Progenitor cell of endocrine pancreas (in vitro differentiated cells): Measurements from ENCODE around the gene PRR14. TPM values are rescaled to one million over a fixed set of nuclear protein-coding genes. Genes with fewer than 3 reads are reported as not detected.
"Not testable (repeated sequence)": the region's sequence is repeated elsewhere in the genome, so short reads cannot be mapped to it uniquely, and the experiment has no call there.

Source experiments
- DNase-seq: peaks from one replicate; pipeline ENCODE4 v3.0.0; 2021; ENCODE audit warnings: low spot score; ENCODE audit not compliant: unreplicated experiment
- H3K27ac Mint-ChIP-seq: 2 replicates; pipeline ENCODE4 v1.8.0; 2021; ENCODE audit warnings: mild to moderate bottlenecking, moderate library complexity, mixed read lengths
- H3K27me3 Mint-ChIP-seq: 2 replicates; pipeline ENCODE4 v1.8.0; 2021; ENCODE audit warnings: mixed read lengths
- H3K36me3 Mint-ChIP-seq: 2 replicates; pipeline ENCODE4 v1.8.0; 2022; ENCODE audit warnings: mixed read lengths; ENCODE audit not compliant: insufficient read depth
- H3K4me1 Mint-ChIP-seq: 2 replicates; pipeline ENCODE4 v1.8.0; 2021; ENCODE audit warnings: low read depth, mixed read lengths
- H3K4me3 Mint-ChIP-seq: 2 replicates; pipeline ENCODE4 v1.8.0; 2021; ENCODE audit warnings: low read depth, mild to moderate bottlenecking, moderate library complexity, mixed read lengths
- H3K9me3 Mint-ChIP-seq: 2 replicates; pipeline ENCODE4 v1.8.0; 2021; ENCODE audit warnings: low read depth, mixed read lengths
- CTCF ChIP-seq: fragments of 200-600 bp; sonication (generic); IDR thresholded peaks from one replicate; pipeline ENCODE4 v1.5.0; 2021; ENCODE audit warnings: antibody characterized with exemption, mild to moderate bottlenecking; ENCODE audit not compliant: unreplicated experiment
- total RNA-seq: library from RNA; stranded (reverse); gene quantifications from 2 replicates; pipeline ENCODE4 v1.2.1, GENCODE V29; 2021

The PRR14 gene
- total RNA-seq, 1 donor from 2014 or later: 58.7 TPM

GRCh38 chr16:30633526-30633925 is 17.2 kb upstream of the PRR14 start:
- Mint-ChIP-seq H3K36me3 (no peaks in the 10 kb centered on the region), H3K9me3 (no peaks in the 10 kb centered on the region), H3K4me3 (peak overlapping the region; percentile 87), H3K27ac (peak overlapping the region; percentile 95), H3K4me1 (peaks cover 10% of the 10 kb centered on the region), H3K27me3 (no peaks in the 10 kb centered on the region)
- TF ChIP-seq CTCF: no peak
- no peak for DNase-seq

GRCh38 chr16:30636599-30636998 is 14.2 kb upstream of the PRR14 start:
- peaks cover 4% of the 10 kb centered on the region for H3K27me3 Mint-ChIP-seq

GRCh38 chr16:30637139-30637538 is 13.6 kb upstream of the PRR14 start:
- H3K27me3 Mint-ChIP-seq, H3K9me3 Mint-ChIP-seq, H3K27ac Mint-ChIP-seq, H3K4me3 Mint-ChIP-seq, H3K4me1 Mint-ChIP-seq, DNase-seq, H3K36me3 Mint-ChIP-seq: not testable (repeated sequence)

More at GRCh38 chr16:30636599-30636998, 14.2 kb upstream of the PRR14 start:
- no peak for TF ChIP-seq CTCF
- Mint-ChIP-seq H3K4me3 (no peak overlapping the region), H3K4me1 (peaks cover 8% of the 10 kb centered on the region), H3K36me3 (no peaks in the 10 kb centered on the region), H3K9me3 (no peaks in the 10 kb centered on the region), H3K27ac (no peak overlapping the region)
- no peak for DNase-seq

- Mint-ChIP-seq H3K4me3 (no peak overlapping the region), H3K27me3 (peaks cover 4% of the 10 kb centered on the region), H3K4me1 (peaks cover 8% of the 10 kb centered on the region), H3K36me3 (no peaks in the 10 kb centered on the region), H3K9me3 (no peaks in the 10 kb centered on the region), H3K27ac (no peak overlapping the region)
- no peak for DNase-seq
- TF ChIP-seq CTCF: peak; percentile 41
Observed at GRCh38 chr16:30637944-30638343, 12.8 kb upstream of the PRR14 start.

- no peak for DNase-seq
- Mint-ChIP-seq H3K36me3 (no peaks in the 10 kb centered on the region), H3K27me3 (peaks cover 8% of the 10 kb centered on the region), H3K9me3 (no peaks in the 10 kb centered on the region), H3K4me3 (no peak overlapping the region), H3K27ac (no peak overlapping the region), H3K4me1 (no peaks in the 10 kb centered on the region)
- TF ChIP-seq CTCF: no peak
Observed at GRCh38 chr16:30641378-30641982, 9.3 kb upstream of the PRR14 start.

- Mint-ChIP-seq H3K27me3 (peaks cover 10% of the 10 kb centered on the region), H3K4me1 (no peaks in the 10 kb centered on the region), H3K27ac (no peak overlapping the region), H3K36me3 (no peaks in the 10 kb centered on the region), H3K4me3 (no peak overlapping the region), H3K9me3 (no peaks in the 10 kb centered on the region)
- no peak for TF ChIP-seq CTCF
- DNase-seq: no peak
Observed at GRCh38 chr16:30644334-30644830, 6.4 kb upstream of the PRR14 start.
